HFF-Myc (cell line): ENCODE measurements around the gene ZCCHC3.

Source experiments
- DNase-seq: peaks from one replicate; pipeline ENCODE4 v3.0.0-alpha.2; 2011; ENCODE audit warnings: low read depth; ENCODE audit errors: extremely low read depth
- H3K4me3 ChIP-seq: replicated peaks from 2 replicates; pipeline ENCODE4 v1.5.1; 2011; ENCODE audit warnings: low read depth, mild to moderate bottlenecking, control low read depth, low read length
- CTCF ChIP-seq: IDR thresholded peaks from 2 replicates; pipeline ENCODE4 v1.5.1; 2012; ENCODE audit warnings: mild to moderate bottlenecking, low read depth, low read length, control low read depth; ENCODE audit errors: missing control alignments

The ZCCHC3 gene

GRCh38 chr20:312866-313265 lies 15.5 kb downstream of the ZCCHC3 start:
- no peak for DNase-seq
- TF ChIP-seq CTCF = no peak
- H3K4me3 ChIP-seq = no peak overlapping the region

GRCh38 chr20:313402-313801 lies 16.0 kb downstream of the ZCCHC3 start:
- TF ChIP-seq CTCF = no peak
- H3K4me3 ChIP-seq = no peak overlapping the region
- DNase-seq = no peak

GRCh38 chr20:313948-314347 lies 16.6 kb downstream of the ZCCHC3 start:
- DNase-seq = no peak
- no peak for TF ChIP-seq CTCF
- H3K4me3 ChIP-seq = no peak overlapping the region

- DNase-seq = no peak
- H3K4me3 ChIP-seq = no peak overlapping the region
- TF ChIP-seq CTCF = no peak
These were observed 19.1 kb downstream of the ZCCHC3 start for GRCh38 chr20:316316-317068.

GRCh38 chr20:324177-325044 lies 27.0 kb downstream of the ZCCHC3 start:
- H3K4me3 ChIP-seq = peak overlapping the region; percentile 67
- TF ChIP-seq CTCF = no peak
- DNase-seq = no peak

- no peak for TF ChIP-seq CTCF
- no peak for DNase-seq
- peak within 1 kb of the TSS; percentile 67 for H3K4me3 ChIP-seq
These were observed 27.9 kb downstream of the ZCCHC3 start, which contains the start of gene SOX12 for GRCh38 chr20:325045-325888. Gene SOX12, plus strand, starts transcription at chr20:325552. Its CDS starts 373 bp downstream, at chr20:325925.
